ENCODE measurements around the gene AFF1.

- no peak for TF ChIP-seq ATF3 (IDR thresholded peaks at IDR 0.05)
- no peak for TF ChIP-seq CTCF (IDR thresholded peaks at IDR 0.05; ENCODE audit: low read depth, low read length, missing input control)
- TF ChIP-seq RAD21 (IDR thresholded peaks at IDR 0.05): no peak
- no peak for TF ChIP-seq SP1 (IDR thresholded peaks at IDR 0.05)
- no peak for TF ChIP-seq TAF1 (conservative IDR thresholded peaks at IDR 0.05)
- no peak for TF ChIP-seq REST (IDR thresholded peaks at IDR 0.05)
- no peak for TF ChIP-seq HNF4G (IDR thresholded peaks at IDR 0.05)
These were observed 142.0 kb downstream of the AFF1 start for GRCh38 chr4:87076690-87077358.

All from liver (tissue), 3 donors.